OCI-LY3 (cell line): ENCODE measurements around the gene KIF27.

Experiments
- CTCF ChIP-seq: fragments of 200-600, 300-600 bp; sonication (generic); IDR thresholded peaks from 2 replicates; pipeline ENCODE4 v1.5.1; 2014; ENCODE audit warnings: antibody characterized with exemption, low read length, low read depth
- EZH2phosphoT487 ChIP-seq: fragments of 200-600 bp; shearing (Covaris generic); IDR thresholded peaks from 2 replicates; pipeline ENCODE4 v1.6.1; 2018; ENCODE audit warnings: antibody characterized with exemption, mixed run types, low read depth

- TF ChIP-seq CTCF: no peak
- no peak for TF ChIP-seq EZH2phosphoT487
These were observed 44.3 kb upstream of the KIF27 start for GRCh38 chr9:83965350-83966208.
